H1 (cell line): ENCODE results near the gene RPS6KB2. TPM values are rescaled to one million over a fixed set of nuclear protein-coding genes. Genes with fewer than 3 reads are reported as not detected.

ENCODE experiments used
- CTCF ChIA-PET: fragments of 300-600 bp; sonication (Branson Sonifier 250); formaldehyde crosslinking; loops from one replicate; lab custom pipeline; 2021; ENCODE audit not compliant: partially characterized antibody; lab: Charles Lee
- POLR2A ChIA-PET: fragments of 300-600 bp; sonication (Branson Sonifier 250); formaldehyde crosslinking; loops from one replicate; lab custom pipeline; 2021; ENCODE audit warnings: inconsistent platforms; ENCODE audit not compliant: partially characterized antibody; lab: Charles Lee
- DNase-seq, 2 experiments: peaks; one replicate each; pipeline versions ENCODE4 v3.0.0 to v3.0.0-alpha.2; 2010 to 2022; ENCODE audit warnings: low spot score in 2 of 2, low read depth in 1 of 2, mixed read lengths in 1 of 2
- FAIRE-seq: peaks from 2 replicates; lab custom pipeline; 2011; peaks lifted over from hg19 to GRCh38; lab: Jason Lieb, UNC
- H2AFZ ChIP-seq: 2 replicates; pipeline ENCODE4 v1.8.1; 2012; ENCODE audit warnings: low read length, inconsistent platforms
- H2AK5ac ChIP-seq: 2 replicates; pipeline ENCODE4 v1.6.1; 2013; ENCODE audit warnings: low read depth, low read length
- H2BK120ac ChIP-seq: replicated peaks from 2 replicates; pipeline ENCODE3; 2013; ENCODE audit warnings: low read depth, low read length, inconsistent platforms
- H2BK12ac ChIP-seq: 2 replicates; pipeline ENCODE4 v1.6.1; 2013; ENCODE audit warnings: low read depth, low read length
- H2BK15ac ChIP-seq: 2 replicates; pipeline ENCODE4 v1.6.1; 2013; ENCODE audit warnings: low read length
- H2BK20ac ChIP-seq: 2 replicates; pipeline ENCODE4 v1.6.1; 2013; ENCODE audit warnings: low read length
- H2BK5ac ChIP-seq: 2 replicates; pipeline ENCODE4 v1.6.1; 2013; ENCODE audit warnings: low read depth, low read length
- H3K14ac ChIP-seq: 2 replicates; pipeline ENCODE4 v1.6.1; 2013; ENCODE audit warnings: inconsistent platforms; ENCODE audit not compliant: insufficient read length
- H3K18ac ChIP-seq: 2 replicates; pipeline ENCODE4 v1.6.1; 2013; ENCODE audit warnings: low read length; ENCODE audit errors: extremely low read depth
- H3K23ac ChIP-seq: 2 replicates; pipeline ENCODE4 v1.6.1; 2013; ENCODE audit warnings: inconsistent platforms; ENCODE audit not compliant: insufficient read length
- H3K23me2 ChIP-seq: 2 replicates; pipeline ENCODE4 v1.6.1; 2013; ENCODE audit warnings: low read depth, low read length
- H3K27ac ChIP-seq: 2 replicates; pipeline ENCODE4 v1.6.1; 2011; ENCODE audit warnings: low read depth, low read length, inconsistent platforms
- H3K27me3 ChIP-seq, 4 experiments: replicated peaks in 1 of 4; 1 replicate in 1 of 4; 2 replicates in 3 of 4; pipeline versions ENCODE4 v1.6.1 to v1.8.1; 2011 to 2013; ENCODE audit warnings: low read length in 3 of 4, mild to moderate bottlenecking in 3 of 4, inconsistent platforms in 2 of 4, mixed read lengths in 2 of 4, moderate library complexity in 1 of 4; ENCODE audit not compliant: control insufficient read depth in 3 of 4, insufficient read depth in 3 of 4; ENCODE audit errors: extremely low read depth in 1 of 4
- H3K36me3 ChIP-seq, 4 experiments: 2 replicates each; pipeline versions ENCODE4 v1.6.1 to v1.8.1; 2011 to 2013; ENCODE audit warnings: mild to moderate bottlenecking in 4 of 4, low read length in 3 of 4, moderate library complexity in 2 of 4, control low read depth in 1 of 4, inconsistent platforms in 1 of 4; ENCODE audit not compliant: insufficient read depth in 4 of 4, control insufficient read depth in 2 of 4
- H3K4ac ChIP-seq: replicated peaks from 2 replicates; pipeline ENCODE3; 2013; ENCODE audit warnings: low read length, low read depth, mixed read lengths, inconsistent platforms; ENCODE audit not compliant: insufficient read length
- H3K4me1 ChIP-seq, 4 experiments: replicated peaks in 1 of 4; 1 replicate in 1 of 4; 2 replicates in 3 of 4; pipeline versions ENCODE4 v1.6.1 to v1.8.1; 2011 to 2013; ENCODE audit warnings: low read length in 3 of 4, inconsistent platforms in 2 of 4, mixed read lengths in 1 of 4; ENCODE audit not compliant: insufficient read depth in 4 of 4, control insufficient read depth in 3 of 4
- H3K4me2 ChIP-seq, 2 experiments: 2 replicates each; pipeline versions ENCODE4 v1.6.1 to v1.8.1; 2011 to 2013; ENCODE audit warnings: low read depth in 2 of 2, low read length in 2 of 2, control low read depth in 1 of 2, inconsistent platforms in 1 of 2, mild to moderate bottlenecking in 1 of 2; ENCODE audit not compliant: insufficient read depth in 1 of 2
- H3K4me3 ChIP-seq, 4 experiments: fragments of 200-600, 300-600 bp in 1 of 4; sonication (generic), shearing (Covaris generic), sonication (Bioruptor Twin) in 1 of 4; 2 replicates each; pipeline versions ENCODE4 v1.5.1 to v1.8.1; 2011 to 2016; ENCODE audit warnings: low read length in 4 of 4, low read depth in 3 of 4, control low read depth in 2 of 4, inconsistent platforms in 2 of 4, mild to moderate bottlenecking in 2 of 4, mixed read lengths in 1 of 4, moderate library complexity in 1 of 4; ENCODE audit not compliant: insufficient read depth in 2 of 4; ENCODE audit errors: extremely low read depth in 1 of 4
- H3K56ac ChIP-seq: replicated peaks from 2 replicates; pipeline ENCODE3; 2013; ENCODE audit warnings: low read depth, mild to moderate bottlenecking, mixed read lengths, low read length, inconsistent platforms; ENCODE audit not compliant: insufficient read length
- H3K79me1 ChIP-seq: 2 replicates; pipeline ENCODE4 v1.6.1; 2013; ENCODE audit warnings: low read depth, low read length, control low read depth
- H3K79me2 ChIP-seq, 2 experiments: 2 replicates each; pipeline versions ENCODE4 v1.6.1 to v1.8.1; 2012 to 2013; ENCODE audit warnings: low read length in 2 of 2, mild to moderate bottlenecking in 2 of 2, inconsistent platforms in 1 of 2; ENCODE audit not compliant: insufficient read depth in 2 of 2, control insufficient read depth in 1 of 2
- H3K9ac ChIP-seq, 4 experiments: replicated peaks in 1 of 4; 1 replicate in 1 of 4; 2 replicates in 3 of 4; pipeline versions ENCODE4 v1.6.1 to v1.8.1; 2011 to 2013; ENCODE audit warnings: low read depth in 3 of 4, low read length in 3 of 4, control low read depth in 2 of 4, mild to moderate bottlenecking in 2 of 4, moderate library complexity in 2 of 4, inconsistent platforms in 1 of 4; ENCODE audit errors: extremely low read depth in 1 of 4
- H3K9me3 ChIP-seq, 2 experiments: 2 replicates each; pipeline versions ENCODE4 v1.6.1 to v1.8.1; 2012 to 2013; ENCODE audit warnings: mild to moderate bottlenecking in 2 of 2, moderate library complexity in 2 of 2, control low read depth in 1 of 2, inconsistent platforms in 1 of 2, low read depth in 1 of 2, low read length in 1 of 2, mixed read lengths in 1 of 2; ENCODE audit not compliant: insufficient read depth in 2 of 2
- H4K20me1 ChIP-seq, 2 experiments: replicated peaks in 1 of 2; 2 replicates each; pipeline versions ENCODE3 to v1.8.1; 2011 to 2013; ENCODE audit warnings: inconsistent platforms in 2 of 2, low read length in 2 of 2, mild to moderate bottlenecking in 1 of 2; ENCODE audit not compliant: insufficient read depth in 2 of 2, control insufficient read depth in 1 of 2
- H4K5ac ChIP-seq: 2 replicates; pipeline ENCODE4 v1.6.1; 2013; ENCODE audit warnings: low read length, low read depth, mixed read lengths, inconsistent platforms; ENCODE audit not compliant: insufficient read length
- H4K8ac ChIP-seq: 2 replicates; pipeline ENCODE4 v1.8.0; 2013; ENCODE audit warnings: mild to moderate bottlenecking, moderate library complexity, low read length, inconsistent platforms; ENCODE audit not compliant: insufficient read depth; ENCODE audit errors: extremely low read depth
- H4K91ac ChIP-seq: replicated peaks from 2 replicates; pipeline ENCODE3; 2013; ENCODE audit warnings: low read length, mixed read lengths, inconsistent platforms; ENCODE audit not compliant: insufficient read length
- CBX8 ChIP-seq: fragments of 300-800, 300-1000 bp; sonication (generic); IDR thresholded peaks from 2 replicates; pipeline ENCODE4 v1.7.1; 2016; ENCODE audit warnings: low read depth, low read length, borderline replicate concordance
- CEBPB ChIP-seq: IDR thresholded peaks from 2 replicates; pipeline ENCODE4 v1.6.1; 2012; ENCODE audit warnings: low read depth, low read length
- HDAC2 ChIP-seq, 2 experiments: fragments of 300-600 bp in 1 of 2; sonication (generic) in 1 of 2; IDR thresholded peaks; 2 replicates each; pipeline ENCODE4 v1.6.1; 2011 to 2012; ENCODE audit warnings: low read depth in 2 of 2, low read length in 2 of 2, mild to moderate bottlenecking in 2 of 2, moderate library complexity in 2 of 2, borderline replicate concordance in 1 of 2, inconsistent platforms in 1 of 2
- KDM1A ChIP-seq: fragments of 200-600, 300-600 bp; sonication (generic); IDR thresholded peaks from 2 replicates; pipeline ENCODE4 v1.7.1; 2016; ENCODE audit warnings: mild to moderate bottlenecking, low read length, borderline replicate concordance
- KDM5A ChIP-seq: fragments of 200-600 bp; IDR thresholded peaks from 2 replicates; pipeline ENCODE4 v1.7.1; 2012; ENCODE audit warnings: mild to moderate bottlenecking, low read length, inconsistent platforms, mixed read lengths
- NRF1 ChIP-seq: IDR thresholded peaks from 2 replicates; pipeline ENCODE4 v1.6.1; 2011; ENCODE audit warnings: mild to moderate bottlenecking, low read depth, low read length, improper control_type of control experiment
- POLR2AphosphoS5 ChIP-seq: IDR thresholded peaks from 2 replicates; pipeline ENCODE4 v1.6.1; 2011; ENCODE audit warnings: low read depth, low read length
- SAP30 ChIP-seq: fragments of 300-600 bp; sonication (generic); IDR thresholded peaks from 2 replicates; pipeline ENCODE4 v1.7.1; 2012; ENCODE audit warnings: low read length, moderate library complexity, mild to moderate bottlenecking, inconsistent platforms; ENCODE audit not compliant: insufficient read depth, insufficient replicate concordance
- SP2 ChIP-seq: IDR thresholded peaks from 2 replicates; pipeline ENCODE4 v1.6.1; 2012; ENCODE audit warnings: mild to moderate bottlenecking, low read length, inconsistent platforms
- WGBS, 2 experiments: shearing (Covaris generic) in 1 of 2; methylation state at CpG; one replicate each; pipeline versions ENCODE4 v1.1.6 to v1.1.7; 2013 to 2015; ENCODE audit warnings: low lambda C conversion rate in 2 of 2, mixed read lengths in 2 of 2, inconsistent platforms in 1 of 2, low coverage in 1 of 2, missing lambda C conversion rate in 1 of 2; ENCODE audit not compliant: insufficient replicate concordance in 2 of 2, insufficient coverage in 1 of 2, insufficient read length in 1 of 2; ENCODE audit errors: extremely low coverage in 1 of 2, missing lambda C conversion rate in 1 of 2; 5-methylcytosine and 5-hydroxymethylcytosine counted together
- polyA plus RNA-seq, 7 experiments: library from polyadenylated mRNA; depleted of rRNA in 3 of 7; stranded (reverse) in 5 of 7; unstranded in 2 of 7; fragments of >200 nt in 5 of 7; fragments of 200-250 nt in 2 of 7; gene quantifications; 1 replicate in 5 of 7; 2 replicates in 1 of 7; 4 replicates in 1 of 7; pipeline versions ENCODE4 v1.2.1 to v1.2.3, GENCODE V29; 2011 to 2013; ENCODE audit warnings: missing spikeins in 2 of 7, mixed read lengths in 2 of 7
- total RNA-seq: library from RNA; stranded (reverse); fragmentation: NEBNext Ultra II Directional; extraction: Animal tissue kit (Norgen Biotek cat#: 25700); gene quantifications from 2 replicates; pipeline ENCODE4 v1.2.1, GENCODE V29; 2021
- TF ChIP-seq, protein P1 (sequence below): IDR thresholded peaks from 2 replicates; pipeline ENCODE4 v1.6.1; 2012; ENCODE audit warnings: inconsistent platforms
- TF ChIP-seq, protein P2 (sequence below): IDR thresholded peaks from 2 replicates; pipeline ENCODE4 v1.6.1; 2011; ENCODE audit warnings: low read depth, mild to moderate bottlenecking, low read length; ENCODE audit not compliant: insufficient read depth

Gene RPS6KB2
- total and polyA plus RNA-seq, 2 of the 8 experiments (the other 6 are each of a cell fraction or from before 2014, with no cell fraction given) = 41.0 to 47.1 TPM

DNA sequence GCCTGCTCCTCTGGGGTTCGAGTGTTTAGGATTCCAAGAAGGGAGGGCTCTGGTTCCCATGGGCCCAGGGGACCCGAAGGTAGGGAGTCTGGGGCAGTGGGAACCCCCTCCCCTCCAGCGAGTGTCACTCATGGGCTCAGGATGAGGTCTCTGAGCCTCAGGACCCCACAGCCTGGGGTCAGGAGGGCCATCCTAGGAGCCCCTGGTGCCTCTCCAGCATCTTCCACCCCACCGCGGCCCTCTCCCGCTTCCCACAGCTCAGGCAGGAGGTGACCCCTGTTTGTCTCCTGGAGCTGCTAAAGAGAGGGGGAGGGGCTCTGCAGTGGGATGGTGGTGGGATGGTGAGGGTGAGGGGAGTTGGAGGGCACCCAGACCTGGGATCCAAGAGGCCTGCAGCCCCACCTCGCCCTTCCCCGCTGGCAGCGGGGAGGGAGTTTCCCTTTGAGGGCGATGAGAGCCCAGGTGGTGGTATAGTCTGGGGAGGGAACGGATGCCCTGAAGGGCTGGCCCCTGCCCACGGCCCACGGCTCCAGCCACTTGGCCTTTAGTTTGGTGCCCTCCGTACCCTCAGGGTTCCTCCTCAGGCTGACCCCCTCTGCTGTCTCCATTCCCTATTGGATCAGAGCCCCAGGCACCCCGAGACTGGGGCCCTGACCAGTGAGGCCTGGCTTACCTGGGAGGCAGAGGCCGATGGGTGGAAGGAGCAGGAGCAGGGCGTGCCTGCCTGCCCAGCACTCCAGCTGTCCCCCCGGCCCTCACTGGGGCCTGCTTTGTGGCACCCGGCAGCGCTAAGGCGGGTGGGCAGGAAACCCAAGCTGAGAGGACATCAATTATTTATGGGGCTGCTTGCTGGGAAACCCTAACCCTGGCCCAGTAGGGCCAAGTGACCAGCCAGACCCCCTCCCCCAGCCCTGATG lies 25.8 kb downstream of the RPS6KB2 start:
- Histone ChIP-seq H3K56ac (no peak overlapping the region), H3K9ac (no peak overlapping the region), H3K4me3 (no peak overlapping the region), H3K4me1 (no peaks in the 10 kb centered on the region), H3K23ac (no peak overlapping the region), H2BK120ac (no peak overlapping the region), H2BK5ac (no peak overlapping the region), H2BK12ac (no peak overlapping the region), H3K4ac (no peak overlapping the region), H3K18ac (no peak overlapping the region), H4K5ac (no peak overlapping the region), H2AFZ (no peak overlapping the region), H2AK5ac (no peak overlapping the region), H3K14ac (no peak overlapping the region), H2BK20ac (no peak overlapping the region), H4K20me1 (no peaks in the 10 kb centered on the region), H3K36me3 (no peaks in the 10 kb centered on the region), H4K91ac (no peak overlapping the region), H4K8ac (peak overlapping the region; percentile 71), H3K27ac (no peak overlapping the region), H3K27me3 (no peaks in the 10 kb centered on the region), H3K23me2 (no peaks in the 10 kb centered on the region), H2BK15ac (no peak overlapping the region), H3K4me2 (no peak overlapping the region), H3K9me3 (no peaks in the 10 kb centered on the region), H3K79me2 (no peaks in the 10 kb centered on the region), H3K79me1 (no peaks in the 10 kb centered on the region)
- no peak for FAIRE-seq
- 92% methylated on average over 21 of the region's 21 CpGs; no CpG with 5 or more reads in 1 of the 2 experiments for WGBS, 2 experiments
- POLR2A ChIA-PET = interaction anchor here (0.9 to 4.3 kb wide), 4 partner anchors 13 to 62 kb away, joined by 3 to 27 read pairs (median 3); partner anchors contain the start of genes PTPRCAP and RAD9A
- no peak for DNase-seq
- CTCF ChIA-PET = no interaction called here
- TF ChIP-seq NRF1 (no peak), SAP30 (no peak), HDAC2 (IDR thresholded peaks at IDR 0.05; ENCODE audit: borderline replicate concordance in 1 of 2, low read depth in 2 of 2, low read length in 2 of 2) (no peak), KDM5A (no peak), SP2 (no peak), CEBPB (no peak), KDM1A (no peak), CBX8 (no peak), POLR2AphosphoS5 (no peak)
- TF ChIP-seq, protein P1, sequence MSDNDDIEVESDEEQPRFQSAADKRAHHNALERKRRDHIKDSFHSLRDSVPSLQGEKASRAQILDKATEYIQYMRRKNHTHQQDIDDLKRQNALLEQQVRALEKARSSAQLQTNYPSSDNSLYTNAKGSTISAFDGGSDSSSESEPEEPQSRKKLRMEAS = no peak
- TF ChIP-seq, protein P2, sequence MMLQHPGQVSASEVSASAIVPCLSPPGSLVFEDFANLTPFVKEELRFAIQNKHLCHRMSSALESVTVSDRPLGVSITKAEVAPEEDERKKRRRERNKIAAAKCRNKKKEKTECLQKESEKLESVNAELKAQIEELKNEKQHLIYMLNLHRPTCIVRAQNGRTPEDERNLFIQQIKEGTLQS = no peak
